Effector memory CD4-positive, alpha-beta T cell (primary cell): ENCODE data around the gene CHST11.

Experiments
- DNase-seq, 3 donors: peaks; one replicate each; pipeline ENCODE4 v3.0.0-alpha.2; 2020
- H3K27ac ChIP-seq: 2 replicates; pipeline ENCODE4 v1.7.0; 2013; ENCODE audit warnings: mild to moderate bottlenecking, low read length, moderate library complexity; ENCODE audit not compliant: insufficient read depth, poor library complexity, severe bottlenecking
- H3K27me3 ChIP-seq: replicated peaks from 2 replicates; pipeline ENCODE4 v1.7.0; 2013; ENCODE audit warnings: mild to moderate bottlenecking, low read length; ENCODE audit not compliant: insufficient read depth, control insufficient read depth, poor library complexity, severe bottlenecking
- H3K36me3 ChIP-seq: 2 replicates; pipeline ENCODE4 v1.7.0; 2013; ENCODE audit warnings: mild to moderate bottlenecking, low read length, moderate library complexity; ENCODE audit not compliant: control insufficient read depth, insufficient read depth
- H3K4me1 ChIP-seq: 2 replicates; pipeline ENCODE4 v1.7.0; 2013; ENCODE audit warnings: low read length, mild to moderate bottlenecking; ENCODE audit not compliant: control insufficient read depth, insufficient read depth, poor library complexity, severe bottlenecking
- H3K4me3 ChIP-seq: 2 replicates; pipeline ENCODE4 v1.7.0; 2013; ENCODE audit warnings: low read length, low read depth, mild to moderate bottlenecking; ENCODE audit not compliant: insufficient read depth, poor library complexity, severe bottlenecking
- H3K9me3 ChIP-seq: 2 replicates; pipeline ENCODE4 v1.7.0; 2013; ENCODE audit warnings: mild to moderate bottlenecking, low read length, moderate library complexity; ENCODE audit not compliant: control insufficient read depth

CHST11 gene

GRCh38 chr12:104682790-104683279 lies 226.1 kb downstream of the CHST11 start:
- peaks cover 34% of the 10 kb centered on the region for H3K4me1 ChIP-seq
- no peaks in the 10 kb centered on the region for H3K36me3 ChIP-seq
- H3K4me3 ChIP-seq, result peak overlapping the region; percentile 46
- peak; percentile 57 to 62 (median 58) for DNase-seq
- H3K27ac ChIP-seq, result peak overlapping the region; percentile 69
- H3K9me3 ChIP-seq, result no peaks in the 10 kb centered on the region
- H3K27me3 ChIP-seq, result no peaks in the 10 kb centered on the region

DNA sequence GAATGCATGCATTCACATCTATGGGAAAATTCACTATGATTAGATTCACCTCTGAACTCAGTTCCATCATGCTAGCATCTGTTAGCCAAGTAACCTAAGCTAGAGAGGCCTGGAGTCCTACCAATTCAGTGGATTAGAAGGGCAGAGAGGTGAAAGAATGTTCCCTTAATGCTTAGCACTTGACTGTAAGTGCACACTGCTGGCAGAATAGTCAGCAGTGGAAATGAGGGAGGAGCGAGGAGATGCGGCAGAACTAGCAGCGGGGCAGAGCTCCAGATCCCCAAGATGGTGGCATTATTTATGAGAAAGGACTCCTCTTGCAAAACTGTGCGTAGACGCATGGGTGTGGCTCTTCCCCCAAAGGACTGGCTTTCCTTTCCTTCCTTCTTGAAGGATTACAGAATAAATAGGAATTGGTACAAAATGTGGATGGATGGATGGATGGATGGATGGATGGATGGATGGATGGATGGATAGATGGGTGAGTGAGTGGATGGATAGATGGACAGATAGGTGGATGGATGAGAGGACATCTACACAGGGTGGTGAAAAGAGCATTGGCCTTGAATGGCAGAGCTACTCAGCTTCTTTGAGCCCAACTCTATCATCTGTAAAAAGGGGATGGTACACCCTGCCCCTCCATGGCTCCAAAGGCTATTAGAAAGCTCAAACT lies 227.2 kb downstream of the CHST11 start:
- no peaks in the 10 kb centered on the region for H3K27me3 ChIP-seq
- H3K36me3 ChIP-seq, result no peaks in the 10 kb centered on the region
- no peak overlapping the region for H3K27ac ChIP-seq
- no peak for DNase-seq
- H3K4me3 ChIP-seq, result no peak overlapping the region
- H3K4me1 ChIP-seq, result peaks cover 40% of the 10 kb centered on the region
- no peaks in the 10 kb centered on the region for H3K9me3 ChIP-seq

DNA sequence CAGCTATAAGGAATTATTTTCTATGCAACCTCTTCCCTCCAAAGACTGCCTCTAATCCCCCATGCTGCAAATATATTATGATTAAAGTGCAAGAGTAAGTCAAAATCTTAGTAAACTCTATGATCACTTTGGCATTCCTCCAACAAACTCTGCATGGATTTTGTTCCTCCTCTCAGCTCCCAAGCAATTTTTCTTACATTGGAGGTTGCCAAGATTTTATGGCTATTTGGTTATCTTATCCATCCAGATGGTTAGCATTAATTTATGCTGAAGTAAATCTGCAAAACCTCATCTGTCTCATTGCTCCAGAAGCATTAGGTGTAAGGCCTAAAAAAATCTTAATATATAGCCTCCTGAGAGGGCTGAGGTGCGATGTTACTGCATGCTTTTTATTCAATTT lies 228.1 kb downstream of the CHST11 start:
- Histone ChIP-seq H3K27me3 (no peaks in the 10 kb centered on the region), H3K27ac (no peak overlapping the region), H3K36me3 (no peaks in the 10 kb centered on the region), H3K4me3 (no peak overlapping the region), H3K4me1 (peaks cover 38% of the 10 kb centered on the region), H3K9me3 (no peaks in the 10 kb centered on the region)
- DNase-seq, result no peak

DNA sequence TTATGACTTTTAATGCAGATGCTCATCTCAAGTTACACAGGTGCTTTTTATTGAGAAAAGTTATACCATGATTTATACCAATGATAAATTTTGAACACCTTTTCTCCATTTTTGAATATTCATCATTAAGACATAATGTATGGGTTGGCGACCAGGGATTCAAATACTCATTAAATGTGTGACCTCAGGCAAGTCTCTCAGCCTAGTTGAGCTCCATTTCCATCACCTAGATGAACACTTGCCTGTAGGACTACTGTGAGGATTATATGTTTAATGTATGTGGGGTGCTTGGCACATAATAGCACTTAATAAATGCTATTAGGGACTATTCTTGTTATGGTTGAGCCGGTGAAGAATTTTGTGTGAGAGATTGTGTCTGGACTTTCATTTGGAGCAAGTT lies 228.6 kb downstream of the CHST11 start:
- Histone ChIP-seq H3K27ac (no peak overlapping the region), H3K4me1 (peaks cover 34% of the 10 kb centered on the region), H3K27me3 (no peaks in the 10 kb centered on the region), H3K36me3 (no peaks in the 10 kb centered on the region), H3K4me3 (no peak overlapping the region), H3K9me3 (no peaks in the 10 kb centered on the region)
- no peak for DNase-seq

DNA sequence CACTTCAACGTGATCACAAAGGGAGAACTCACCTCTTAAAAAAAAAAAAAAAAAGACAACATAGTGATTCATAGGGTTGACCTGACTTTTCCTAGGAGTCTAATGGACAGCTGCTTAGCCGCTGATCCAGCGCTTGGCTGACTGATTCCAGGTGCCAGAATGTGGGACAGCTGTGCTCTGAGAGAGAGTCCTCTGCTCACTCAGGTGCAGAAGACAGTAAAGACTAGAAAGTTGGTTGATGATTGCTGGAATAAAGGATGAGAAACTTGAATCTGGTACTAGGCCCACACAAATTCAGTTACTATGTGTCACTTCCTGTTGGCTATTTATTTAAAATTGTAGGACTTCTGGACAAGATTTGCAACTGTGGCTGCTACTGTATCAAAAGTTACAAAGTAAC lies 229.4 kb downstream of the CHST11 start:
- Histone ChIP-seq H3K4me1 (peaks cover 29% of the 10 kb centered on the region), H3K27me3 (no peaks in the 10 kb centered on the region), H3K36me3 (no peaks in the 10 kb centered on the region), H3K9me3 (no peaks in the 10 kb centered on the region), H3K4me3 (no peak overlapping the region), H3K27ac (no peak overlapping the region)
- DNase-seq, result no peak

- DNase-seq, result peak in 2 of 3 donors; percentile 15 to 18
- no peaks in the 10 kb centered on the region for H3K27me3 ChIP-seq
- peaks cover 15% of the 10 kb centered on the region for H3K4me1 ChIP-seq
- no peak overlapping the region for H3K27ac ChIP-seq
- H3K36me3 ChIP-seq, result no peaks in the 10 kb centered on the region
- no peak overlapping the region for H3K4me3 ChIP-seq
- H3K9me3 ChIP-seq, result no peaks in the 10 kb centered on the region
Measured at GRCh38 chr12:104687823-104688573, 231.2 kb downstream of the CHST11 start.

GRCh38 chr12:104689635-104690034 lies 232.9 kb downstream of the CHST11 start:
- H3K27me3 ChIP-seq, result no peaks in the 10 kb centered on the region
- H3K4me3 ChIP-seq, result no peak overlapping the region
- DNase-seq, result no peak
- no peaks in the 10 kb centered on the region for H3K36me3 ChIP-seq
- peaks cover 24% of the 10 kb centered on the region for H3K4me1 ChIP-seq
- no peak overlapping the region for H3K27ac ChIP-seq
- no peaks in the 10 kb centered on the region for H3K9me3 ChIP-seq

GRCh38 chr12:104691721-104692556 lies 235.2 kb downstream of the CHST11 start:
- DNase-seq, result no peak
- no peaks in the 10 kb centered on the region for H3K36me3 ChIP-seq
- no peak overlapping the region for H3K4me3 ChIP-seq
- no peaks in the 10 kb centered on the region for H3K9me3 ChIP-seq
- no peaks in the 10 kb centered on the region for H3K27me3 ChIP-seq
- peaks cover 37% of the 10 kb centered on the region for H3K4me1 ChIP-seq
- no peak overlapping the region for H3K27ac ChIP-seq

DNA sequence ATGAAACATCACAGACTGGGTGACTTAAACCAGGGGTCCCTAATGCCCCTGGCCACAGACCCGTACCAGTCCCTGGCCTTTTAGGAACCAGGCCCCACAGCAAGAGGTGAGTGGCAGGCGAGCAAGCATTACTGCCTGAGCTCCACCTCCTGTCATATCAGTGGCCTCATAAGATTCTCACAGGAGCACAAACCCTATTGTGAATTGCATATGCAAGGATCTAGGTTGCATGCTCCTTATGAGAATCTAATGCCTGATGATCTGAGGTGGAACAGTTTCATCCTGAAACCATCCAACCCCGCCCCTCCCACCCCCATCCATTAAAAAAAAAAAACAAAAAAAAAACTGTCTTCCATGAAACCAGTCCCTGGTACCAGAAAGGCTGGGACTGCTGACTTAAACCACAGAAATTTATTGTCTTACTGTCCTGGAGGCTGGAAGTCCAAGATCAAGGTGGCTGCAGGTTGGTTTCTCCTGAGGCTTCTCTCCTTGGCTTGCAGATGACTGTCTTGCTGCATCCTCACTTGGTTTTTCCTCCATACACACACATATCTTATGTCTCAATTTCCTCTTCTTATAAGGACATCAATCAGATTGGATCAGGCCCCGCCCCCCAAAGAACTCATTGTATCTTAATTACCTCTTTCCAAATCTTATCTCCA lies 235.9 kb downstream of the CHST11 start:
- Histone ChIP-seq H3K4me1 (peaks cover 36% of the 10 kb centered on the region), H3K27ac (no peak overlapping the region), H3K27me3 (no peaks in the 10 kb centered on the region), H3K4me3 (no peak overlapping the region), H3K9me3 (no peaks in the 10 kb centered on the region), H3K36me3 (no peaks in the 10 kb centered on the region)
- DNase-seq, result no peak
